ENCODE measurements around the gene MROH7. TPM values are rescaled to one million over a fixed set of nuclear protein-coding genes. Genes with fewer than 3 reads are reported as not detected.

The MROH7 gene
- total and polyA plus RNA-seq, 2 of the 13 experiments (the other 11 are each of a cell fraction or from before 2014, with no cell fraction given): 0.09 TPM

DNA sequence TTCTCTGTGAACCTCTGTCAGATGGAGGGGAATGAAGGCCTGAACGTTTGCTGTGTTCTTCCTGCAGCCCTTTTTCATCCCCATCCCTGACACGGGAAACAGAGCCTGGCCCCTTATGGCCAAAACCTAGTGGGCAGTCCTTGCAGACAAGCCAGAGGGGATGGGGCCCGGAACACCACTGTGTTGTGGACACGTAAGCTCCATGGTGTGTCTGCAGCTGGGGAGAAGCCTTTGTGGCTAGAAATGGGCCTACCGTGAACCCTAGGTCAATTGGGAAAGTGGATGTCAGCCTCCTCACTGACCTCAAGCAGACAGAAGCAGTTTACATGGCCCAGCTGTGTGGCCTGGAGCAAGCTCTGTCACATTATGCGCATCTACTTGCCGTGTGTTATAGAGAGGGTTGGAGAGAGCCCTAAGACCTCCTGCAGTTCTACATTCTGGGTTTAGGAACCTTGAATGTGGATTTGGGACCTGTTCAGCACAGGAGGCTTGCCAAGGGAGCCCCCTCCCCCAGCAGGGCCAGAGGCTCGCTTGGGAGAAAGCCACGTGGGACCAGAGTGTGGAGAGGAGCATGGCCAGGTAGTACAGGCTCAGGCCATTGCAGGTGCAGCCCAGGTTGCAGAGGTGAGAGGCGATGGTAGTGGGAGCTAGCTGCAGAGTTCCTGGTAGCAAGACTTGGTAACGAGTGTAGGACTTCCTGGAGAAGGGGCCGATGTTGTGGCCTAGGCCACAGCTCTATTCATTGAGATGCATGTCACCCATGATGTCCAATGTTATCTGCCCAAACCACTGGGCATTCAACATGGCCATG, 102.0 kb downstream of the MROH7 start:
- in situ Hi-C loops (cut with HindIII; ENCODE audit: extremely low pct_ligation_motif_present, low pct_unique_long_range_greater_than_20kb): no loop called here
- ChIA-PET CTCF (ENCODE audit: low intra/inter-chr PET ratio, low total read pairs) (no interaction called here), POLR2A (no interaction called here)
- Histone ChIP-seq H3K36me3 (replicated peaks in 1 of 2; ENCODE audit: control insufficient read depth in 1 of 2, insufficient read depth in 2 of 2, low read length in 2 of 2) (peaks cover 24 to 39% of the 10 kb centered on the region in 2 experiments), H2AFZ (ENCODE audit: low read length) (no peak overlapping the region), H3K4me3 (replicated peaks in 1 of 3; ENCODE audit: insufficient read depth in 1 of 3, low read depth in 2 of 3, low read length in 3 of 3) (no peak overlapping the region), H3K27ac (ENCODE audit: extremely low read length, insufficient read depth, low read length) (no peak overlapping the region), H3K27me3 (ENCODE audit: control insufficient read depth in 1 of 2, insufficient read depth in 2 of 2, low read length in 2 of 2) (no peaks in the 10 kb centered on the region; a peak in 1 of 5 replicates), H4K20me1 (ENCODE audit: insufficient read depth, low read length) (peaks cover 2% of the 10 kb centered on the region; the same call in 1 of the 2 replicates), H3K79me2 (ENCODE audit: insufficient read depth, low read length) (no peaks in the 10 kb centered on the region), H3K4me1 (ENCODE audit: insufficient read depth, low read length) (no peaks in the 10 kb centered on the region), H3K9me3 (ENCODE audit: low read length) (no peaks in the 10 kb centered on the region), H3K9ac (ENCODE audit: insufficient read depth, low read depth, low read length) (no peak overlapping the region), H3K4me2 (ENCODE audit: low read depth, low read length) (no peak overlapping the region)
- ATAC-seq (no peak), DNase-seq (ENCODE audit: low spot score) (no peak), FAIRE-seq (no peak)
- WGBS (ENCODE audit: low lambda C conversion rate): 95% methylated on average over 10 of the region's 12 CpGs
- BruUV-seq (replicated peaks): no TSS peak
- TF ChIP-seq ZC3H13 (CRISPR knock-in tag; IDR thresholded peaks at IDR 0.05) (peak; percentile 29; the same call in 1 of the 2 replicates), POLR2A (IDR thresholded peaks at IDR 0.05; ENCODE audit: insufficient read depth in 1 of 2, low read depth in 2 of 2, low read length in 2 of 2) (peak in 1 of 2 experiments; percentile 16; a peak in 1 of 4 replicates), RBM39 (IDR thresholded peaks at IDR 0.05; ENCODE audit: low read depth, low read length, poor library complexity, severe bottlenecking) (no peak)
- intact Hi-C loops (cut with micrococcal nuclease; ENCODE audit: unreplicated experiment): no loop called here

DNA sequence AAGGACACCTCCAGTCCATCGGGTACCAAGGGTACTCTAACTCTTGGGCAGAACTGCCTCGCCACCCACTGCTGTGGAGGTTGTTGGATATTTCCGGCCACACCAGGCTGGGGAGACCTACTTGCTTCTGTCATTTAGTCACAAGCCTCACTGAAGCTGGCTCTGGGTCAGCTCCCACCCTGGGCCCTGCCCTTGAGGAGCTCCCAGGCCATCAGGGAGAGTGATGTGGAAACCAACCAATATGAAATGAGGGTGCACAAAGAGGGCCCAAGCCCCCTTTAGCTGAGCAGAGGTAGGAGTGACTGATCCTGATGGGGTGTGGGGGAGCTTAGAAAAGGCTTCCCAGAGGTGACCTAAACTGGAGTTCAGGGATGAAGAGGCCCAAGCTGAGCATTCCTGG, 103.1 kb downstream of the MROH7 start:
- ChIA-PET CTCF (ENCODE audit: low intra/inter-chr PET ratio, low total read pairs) (no interaction called here), POLR2A (no interaction called here)
- BruUV-seq (replicated peaks): no TSS peak
- H3K4me3 ChIP-seq (replicated peaks in 1 of 3; ENCODE audit: insufficient read depth in 1 of 3, low read depth in 2 of 3, low read length in 3 of 3): no peak overlapping the region
- in situ Hi-C loops (cut with HindIII; ENCODE audit: extremely low pct_ligation_motif_present, low pct_unique_long_range_greater_than_20kb) (no loop called here), intact Hi-C loops (cut with micrococcal nuclease; ENCODE audit: unreplicated experiment) (no loop called here)
- H3K79me2 ChIP-seq (ENCODE audit: insufficient read depth, low read length): no peaks in the 10 kb centered on the region
- TF ChIP-seq MXI1 (IDR thresholded peaks at IDR 0.05; ENCODE audit: borderline replicate concordance, low read depth, low read length) (no peak), TOE1 (CRISPR knock-in tag; IDR thresholded peaks at IDR 0.05) (no peak), FOXK1 (CRISPR knock-in tag; IDR thresholded peaks at IDR 0.05; ENCODE audit: borderline replicate concordance, low read depth) (no peak), SP1 (IDR thresholded peaks at IDR 0.05) (no peak), SP1 (CRISPR knock-in tag; IDR thresholded peaks at IDR 0.05) (no peak)
- ATAC-seq (no peak), FAIRE-seq (no peak), DNase-seq (ENCODE audit: low spot score) (no peak)
- no peaks in the 10 kb centered on the region for H3K9me3 ChIP-seq (ENCODE audit: low read length)
- H3K4me1 ChIP-seq (ENCODE audit: insufficient read depth, low read length): no peaks in the 10 kb centered on the region
- peaks cover 2% of the 10 kb centered on the region; the same call in 1 of the 2 replicates for H4K20me1 ChIP-seq (ENCODE audit: insufficient read depth, low read length)
- 100% methylated on average over 2 of the region's 3 CpGs for WGBS (ENCODE audit: low lambda C conversion rate)
- H3K27me3 ChIP-seq (ENCODE audit: control insufficient read depth in 1 of 2, insufficient read depth in 2 of 2, low read length in 2 of 2): no peaks in the 10 kb centered on the region; a peak in 1 of 5 replicates
- H3K36me3 ChIP-seq (replicated peaks in 1 of 2; ENCODE audit: control insufficient read depth in 1 of 2, insufficient read depth in 2 of 2, low read length in 2 of 2): peaks cover 19 to 33% of the 10 kb centered on the region in 2 experiments
- H3K27ac ChIP-seq (ENCODE audit: extremely low read length, insufficient read depth, low read length): no peak overlapping the region
- no peak overlapping the region for H3K9ac ChIP-seq (ENCODE audit: insufficient read depth, low read depth, low read length)
- H3K4me2 ChIP-seq (ENCODE audit: low read depth, low read length): no peak overlapping the region
- no peak overlapping the region for H2AFZ ChIP-seq (ENCODE audit: low read length)

All from HepG2 (cell line).